Kidney (tissue), 14 donors: Measurements from ENCODE around the gene NEGR1. TPM values are rescaled to one million over a fixed set of nuclear protein-coding genes. Genes with fewer than 3 reads are reported as not detected.

Experiments used
- DNase-seq, 5 donors: peaks; one replicate each; pipeline ENCODE4 v3.0.0-alpha.2; 2013 to 2020
- FAIRE-seq: peaks from 2 replicates; lab custom pipeline; 2012; peaks lifted over from hg19 to GRCh38; lab: Jason Lieb, UNC
- H3K27ac ChIP-seq, 2 donors: one replicate each; pipeline ENCODE4 v1.7.0; 2013; ENCODE audit warnings: low read depth in 2 of 2, low read length in 2 of 2, inconsistent platforms in 1 of 2
- H3K27me3 ChIP-seq: one replicate; pipeline ENCODE4 v1.7.1; 2013; ENCODE audit warnings: low read length, inconsistent platforms; ENCODE audit not compliant: control insufficient read depth, insufficient read depth
- H3K36me3 ChIP-seq, 3 donors: one replicate each; pipeline versions ENCODE4 v1.7.0 to v1.7.1; 2013; ENCODE audit warnings: low read length in 3 of 3, control low read depth in 1 of 3, inconsistent platforms in 1 of 3; ENCODE audit not compliant: insufficient read depth in 3 of 3, control insufficient read depth in 2 of 3
- H3K4me1 ChIP-seq, 3 donors: one replicate each; pipeline versions ENCODE4 v1.7.0 to v1.7.1; 2013; ENCODE audit warnings: low read length in 3 of 3, inconsistent platforms in 1 of 3, low read depth in 1 of 3; ENCODE audit not compliant: control insufficient read depth in 2 of 3, insufficient read depth in 2 of 3
- H3K4me3 ChIP-seq, 3 donors: one replicate each; pipeline versions ENCODE4 v1.7.0 to v1.8.1; 2013; ENCODE audit warnings: low read length in 3 of 3, control low read depth in 1 of 3, inconsistent platforms in 1 of 3
- H3K9ac ChIP-seq, 3 donors: one replicate each; pipeline versions ENCODE4 v1.7.0 to v1.7.1; 2013; ENCODE audit warnings: low read length in 3 of 3, control low read depth in 1 of 3, inconsistent platforms in 1 of 3
- H3K9me3 ChIP-seq, 3 donors: one replicate each; pipeline versions ENCODE4 v1.7.0 to v1.7.1; 2013; ENCODE audit warnings: low read length in 3 of 3, control low read depth in 1 of 3, inconsistent platforms in 1 of 3; ENCODE audit not compliant: control insufficient read depth in 2 of 3, insufficient read depth in 1 of 3
- intact Hi-C: fragments of 100-400 bp; cut with DNase I; formaldehyde crosslinking; loops from one replicate; pipeline ENCODE4 v1.11.1; 2022
- polyA plus RNA-seq: library from polyadenylated mRNA; stranded (reverse); fragments of 350-450 nt; fragmentation: Illumina TruSeq; extraction: RNeasy Lipid Tissue Mini Kit (QIAGEN cat#74804); gene quantifications from one replicate; pipeline ENCODE4 v1.2.3, GENCODE V29; 2014; ENCODE audit warnings: low read depth, low replicate concordance; ENCODE audit not compliant: insufficient read depth
- total RNA-seq: library from RNA; stranded (reverse); fragmentation: NEBNext Ultra II Directional; extraction: Animal tissue kit (Norgen Biotek cat#: 25700); gene quantifications from one replicate; pipeline ENCODE4 v1.2.1, GENCODE V29; 2021
- TF ChIP-seq, protein P1 (sequence below): IDR thresholded peaks from 3 replicates; pipeline ENCODE4 v1.5.1; 2012; ENCODE audit warnings: mild to moderate bottlenecking, moderate library complexity, borderline replicate concordance; ENCODE audit not compliant: insufficient read depth; ENCODE audit errors: extremely low read depth
- donor health status: control.
- donor health status: control.
- donor health status: control.
- donor health status: control.
- donor health status: control.
- donor health status: DM: yes; HTN: yes; CAD: no.
- donor health status: Normal renal cell carcinoma (clear cell type).

The NEGR1 gene
- total and polyA plus RNA-seq, 2 donors from 2014 or later = 3.0 to 10.2 TPM

- FAIRE-seq = no peak
- TF ChIP-seq, protein P1, sequence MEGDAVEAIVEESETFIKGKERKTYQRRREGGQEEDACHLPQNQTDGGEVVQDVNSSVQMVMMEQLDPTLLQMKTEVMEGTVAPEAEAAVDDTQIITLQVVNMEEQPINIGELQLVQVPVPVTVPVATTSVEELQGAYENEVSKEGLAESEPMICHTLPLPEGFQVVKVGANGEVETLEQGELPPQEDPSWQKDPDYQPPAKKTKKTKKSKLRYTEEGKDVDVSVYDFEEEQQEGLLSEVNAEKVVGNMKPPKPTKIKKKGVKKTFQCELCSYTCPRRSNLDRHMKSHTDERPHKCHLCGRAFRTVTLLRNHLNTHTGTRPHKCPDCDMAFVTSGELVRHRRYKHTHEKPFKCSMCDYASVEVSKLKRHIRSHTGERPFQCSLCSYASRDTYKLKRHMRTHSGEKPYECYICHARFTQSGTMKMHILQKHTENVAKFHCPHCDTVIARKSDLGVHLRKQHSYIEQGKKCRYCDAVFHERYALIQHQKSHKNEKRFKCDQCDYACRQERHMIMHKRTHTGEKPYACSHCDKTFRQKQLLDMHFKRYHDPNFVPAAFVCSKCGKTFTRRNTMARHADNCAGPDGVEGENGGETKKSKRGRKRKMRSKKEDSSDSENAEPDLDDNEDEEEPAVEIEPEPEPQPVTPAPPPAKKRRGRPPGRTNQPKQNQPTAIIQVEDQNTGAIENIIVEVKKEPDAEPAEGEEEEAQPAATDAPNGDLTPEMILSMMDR = no peak
These were observed 526.9 kb downstream of the NEGR1 start for GRCh38 chr1:71755441-71755840.

DNA sequence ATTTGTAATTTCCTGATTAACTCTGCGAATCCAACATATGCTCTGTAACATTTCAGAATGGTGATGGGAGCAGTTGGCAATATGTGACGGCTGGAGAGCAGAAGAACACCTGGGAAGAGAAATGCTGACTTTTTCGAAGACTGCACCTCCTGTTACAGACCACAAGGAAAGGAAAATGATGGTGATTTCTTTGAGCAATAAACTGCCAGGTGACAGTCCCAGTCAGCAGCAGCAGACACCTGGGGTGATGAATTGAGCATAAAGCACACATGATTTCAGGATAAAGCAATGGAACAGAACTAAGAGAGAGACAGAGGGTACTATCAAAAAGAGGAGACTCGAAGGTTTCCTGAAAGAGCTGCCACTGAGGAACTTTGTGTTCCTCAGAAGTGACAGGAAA is 528.6 kb downstream of the NEGR1 start:
- TF ChIP-seq, protein P1 = no peak
- Histone ChIP-seq H3K27me3 (no peaks in the 10 kb centered on the region), H3K9ac (no peak overlapping the region), H3K36me3 (no peaks in the 10 kb centered on the region), H3K27ac (no peak overlapping the region), H3K4me3 (no peak overlapping the region), H3K4me1 (no peaks in the 10 kb centered on the region), H3K9me3 (no peaks in the 10 kb centered on the region)
- FAIRE-seq (no peak), DNase-seq (no peak)
- intact Hi-C loops = no loop called here

More at GRCh38 chr1:71755441-71755840, 526.9 kb downstream of the NEGR1 start:
- intact Hi-C loops = no loop called here
- Histone ChIP-seq H3K4me3 (no peak overlapping the region), H3K9me3 (no peaks in the 10 kb centered on the region), H3K4me1 (no peaks in the 10 kb centered on the region), H3K27me3 (no peaks in the 10 kb centered on the region), H3K27ac (no peak overlapping the region), H3K36me3 (no peaks in the 10 kb centered on the region), H3K9ac (no peak overlapping the region)
- DNase-seq = no peak

- H3K4me3 ChIP-seq = no peak overlapping the region
- H3K9me3 ChIP-seq = no peaks in the 10 kb centered on the region
- H3K9ac ChIP-seq = no peak overlapping the region
- DNase-seq (no peak), FAIRE-seq (no peak)
- no peak overlapping the region for H3K27ac ChIP-seq
- intact Hi-C loops = no loop called here
- no peaks in the 10 kb centered on the region for H3K4me1 ChIP-seq
- no peaks in the 10 kb centered on the region for H3K36me3 ChIP-seq
- TF ChIP-seq, protein P1 = no peak
- no peaks in the 10 kb centered on the region for H3K27me3 ChIP-seq
These were observed 537.0 kb downstream of the NEGR1 start for GRCh38 chr1:71745326-71745725.

GRCh38 chr1:71743862-71744261 is 538.5 kb downstream of the NEGR1 start:
- TF ChIP-seq, protein P1 = no peak
- DNase-seq (peak in 2 of 5 donors; percentile 24 to 32), FAIRE-seq (no peak)
- Histone ChIP-seq H3K9ac (no peak overlapping the region), H3K4me3 (no peak overlapping the region), H3K27ac (no peak overlapping the region), H3K36me3 (no peaks in the 10 kb centered on the region), H3K9me3 (no peaks in the 10 kb centered on the region), H3K27me3 (no peaks in the 10 kb centered on the region), H3K4me1 (no peaks in the 10 kb centered on the region)
- intact Hi-C loops = no loop called here
